ENCODE results near the gene ANP32A.

ANP32A gene

DNA sequence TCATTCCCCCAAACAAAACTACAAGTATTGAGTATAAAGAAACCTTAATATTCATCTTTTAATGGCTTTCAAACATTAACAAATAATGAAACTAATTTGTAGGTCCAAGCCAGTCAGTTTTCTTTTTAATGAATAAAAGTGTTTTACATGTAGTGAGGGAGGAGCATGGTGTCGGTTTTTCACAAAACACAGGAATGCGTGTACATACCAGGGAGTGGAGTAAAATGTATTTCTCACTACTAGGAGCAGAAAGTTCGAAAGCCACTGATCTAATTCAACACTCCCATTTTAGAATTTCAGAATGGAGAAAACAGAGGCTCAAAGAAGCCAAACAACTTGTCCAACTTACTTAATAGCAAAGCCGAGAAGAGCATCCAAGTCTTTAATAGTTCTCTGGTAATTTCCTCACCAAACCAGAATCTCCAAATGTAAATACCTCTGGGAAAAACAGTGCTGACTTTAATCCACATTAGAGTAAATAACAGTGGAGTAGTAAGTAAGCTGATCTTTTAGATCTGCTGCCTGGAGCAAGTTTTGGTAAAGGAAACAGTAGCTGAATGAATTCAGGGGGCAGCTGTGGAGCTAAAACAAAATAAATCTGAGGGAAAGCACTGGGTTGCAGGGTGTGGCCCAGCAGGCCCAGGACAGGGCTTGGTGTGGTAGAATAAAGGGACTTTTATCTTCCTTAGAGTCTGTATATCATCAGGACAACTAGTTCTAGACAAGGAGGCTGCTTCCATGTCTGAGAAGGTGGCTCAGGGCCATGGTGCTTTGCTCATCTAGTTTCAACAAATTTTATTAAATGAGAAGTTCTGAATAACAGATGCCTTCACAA is 7.9 kb downstream of the ANP32A start:
- TF ChIP-seq, protein P1, sequence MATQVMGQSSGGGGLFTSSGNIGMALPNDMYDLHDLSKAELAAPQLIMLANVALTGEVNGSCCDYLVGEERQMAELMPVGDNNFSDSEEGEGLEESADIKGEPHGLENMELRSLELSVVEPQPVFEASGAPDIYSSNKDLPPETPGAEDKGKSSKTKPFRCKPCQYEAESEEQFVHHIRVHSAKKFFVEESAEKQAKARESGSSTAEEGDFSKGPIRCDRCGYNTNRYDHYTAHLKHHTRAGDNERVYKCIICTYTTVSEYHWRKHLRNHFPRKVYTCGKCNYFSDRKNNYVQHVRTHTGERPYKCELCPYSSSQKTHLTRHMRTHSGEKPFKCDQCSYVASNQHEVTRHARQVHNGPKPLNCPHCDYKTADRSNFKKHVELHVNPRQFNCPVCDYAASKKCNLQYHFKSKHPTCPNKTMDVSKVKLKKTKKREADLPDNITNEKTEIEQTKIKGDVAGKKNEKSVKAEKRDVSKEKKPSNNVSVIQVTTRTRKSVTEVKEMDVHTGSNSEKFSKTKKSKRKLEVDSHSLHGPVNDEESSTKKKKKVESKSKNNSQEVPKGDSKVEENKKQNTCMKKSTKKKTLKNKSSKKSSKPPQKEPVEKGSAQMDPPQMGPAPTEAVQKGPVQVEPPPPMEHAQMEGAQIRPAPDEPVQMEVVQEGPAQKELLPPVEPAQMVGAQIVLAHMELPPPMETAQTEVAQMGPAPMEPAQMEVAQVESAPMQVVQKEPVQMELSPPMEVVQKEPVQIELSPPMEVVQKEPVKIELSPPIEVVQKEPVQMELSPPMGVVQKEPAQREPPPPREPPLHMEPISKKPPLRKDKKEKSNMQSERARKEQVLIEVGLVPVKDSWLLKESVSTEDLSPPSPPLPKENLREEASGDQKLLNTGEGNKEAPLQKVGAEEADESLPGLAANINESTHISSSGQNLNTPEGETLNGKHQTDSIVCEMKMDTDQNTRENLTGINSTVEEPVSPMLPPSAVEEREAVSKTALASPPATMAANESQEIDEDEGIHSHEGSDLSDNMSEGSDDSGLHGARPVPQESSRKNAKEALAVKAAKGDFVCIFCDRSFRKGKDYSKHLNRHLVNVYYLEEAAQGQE (IDR thresholded peaks at IDR 0.05; ENCODE audit: insufficient read depth in 1 of 2, low read depth in 2 of 2, low read length in 2 of 2), result no peak
- no peak for TF ChIP-seq FOXP2 (optimal IDR thresholded peaks at IDR 0.05; ENCODE audit: borderline replicate concordance, extremely low read depth, extremely low read length, insufficient read depth)
- TF ChIP-seq POLR2AphosphoS5 (IDR thresholded peaks at IDR 0.05; ENCODE audit: low read depth, low read length), result no peak
- TF ChIP-seq TAF1 (IDR thresholded peaks at IDR 0.05; ENCODE audit: borderline replicate concordance, insufficient read depth, low read length), result no peak
- TF ChIP-seq SIN3A (IDR thresholded peaks at IDR 0.05; ENCODE audit: borderline replicate concordance, insufficient read depth, low read length), result no peak

DNA sequence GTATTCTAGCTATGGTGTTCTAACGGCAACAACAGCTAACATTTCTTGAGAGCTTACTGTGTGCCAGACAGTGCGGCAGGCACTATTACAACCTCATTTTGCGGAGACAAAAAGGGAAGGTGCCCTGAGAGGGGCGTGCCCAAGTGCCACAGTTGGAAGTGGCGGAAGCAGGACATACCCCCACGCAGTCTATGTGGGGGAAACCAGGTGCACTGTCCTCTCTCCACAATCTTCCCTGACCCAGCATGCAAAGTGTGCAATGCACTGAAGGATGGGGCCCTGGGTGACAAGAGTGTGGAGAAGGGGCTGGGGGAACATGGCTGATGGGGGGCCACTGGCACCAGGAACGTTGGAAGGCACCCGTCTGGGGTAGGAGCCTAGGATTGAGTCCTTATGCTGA is 8.6 kb downstream of the ANP32A start:
- TF ChIP-seq SIN3A (IDR thresholded peaks at IDR 0.05; ENCODE audit: borderline replicate concordance, insufficient read depth, low read length) (no peak), FOXP2 (optimal IDR thresholded peaks at IDR 0.05; ENCODE audit: borderline replicate concordance, extremely low read depth, extremely low read length, insufficient read depth) (no peak), TAF1 (IDR thresholded peaks at IDR 0.05; ENCODE audit: borderline replicate concordance, insufficient read depth, low read length) (no peak), POLR2AphosphoS5 (IDR thresholded peaks at IDR 0.05; ENCODE audit: low read depth, low read length) (no peak)
- TF ChIP-seq, protein P1 (IDR thresholded peaks at IDR 0.05; ENCODE audit: insufficient read depth in 1 of 2, low read depth in 2 of 2, low read length in 2 of 2), result no peak

DNA sequence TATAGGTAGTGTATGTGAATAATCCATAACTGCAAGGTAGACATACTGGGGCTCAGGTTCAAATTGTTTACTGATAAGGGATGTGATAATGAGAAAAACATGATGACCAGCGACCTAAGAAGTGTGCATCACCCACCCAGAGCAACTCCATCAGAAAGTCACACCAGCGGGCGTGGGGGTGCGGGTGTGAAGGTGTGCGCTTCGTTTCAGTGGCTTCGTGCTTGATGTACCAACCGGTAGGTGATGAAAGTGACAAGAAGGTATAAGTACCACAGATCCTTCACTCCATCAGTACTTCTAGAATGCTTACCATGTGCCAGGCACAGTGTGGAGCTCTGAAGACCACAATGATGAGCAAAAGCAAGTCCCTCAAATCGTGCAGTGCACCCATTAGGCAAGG is 11.2 kb downstream of the ANP32A start:
- TF ChIP-seq SIN3A (IDR thresholded peaks at IDR 0.05; ENCODE audit: borderline replicate concordance, insufficient read depth, low read length) (no peak), TAF1 (IDR thresholded peaks at IDR 0.05; ENCODE audit: borderline replicate concordance, insufficient read depth, low read length) (no peak), FOXP2 (optimal IDR thresholded peaks at IDR 0.05; ENCODE audit: borderline replicate concordance, extremely low read depth, extremely low read length, insufficient read depth) (no peak), POLR2AphosphoS5 (IDR thresholded peaks at IDR 0.05; ENCODE audit: low read depth, low read length) (no peak)
- TF ChIP-seq, protein P1 (IDR thresholded peaks at IDR 0.05; ENCODE audit: insufficient read depth in 1 of 2, low read depth in 2 of 2, low read length in 2 of 2), result no peak

DNA sequence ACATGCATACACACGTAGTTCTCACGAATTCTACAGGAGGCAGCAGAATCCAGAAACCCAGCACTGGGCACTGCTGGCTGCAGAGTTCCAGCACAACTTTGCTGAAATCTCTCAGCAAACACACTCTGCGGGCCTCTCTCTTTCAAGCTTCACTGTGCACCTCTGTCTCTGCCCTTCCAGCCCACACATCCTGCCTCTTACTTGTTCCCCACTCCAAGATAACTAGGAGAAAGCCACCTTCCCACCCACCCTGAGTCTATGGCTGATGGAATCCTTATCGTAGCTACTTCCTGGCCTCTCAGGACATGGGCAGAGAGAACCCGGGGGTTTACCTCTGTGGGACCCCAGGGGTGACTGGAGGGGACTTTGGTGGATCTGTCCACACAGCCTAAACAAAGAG is 11.9 kb downstream of the ANP32A start:
- TF ChIP-seq SIN3A (IDR thresholded peaks at IDR 0.05; ENCODE audit: borderline replicate concordance, insufficient read depth, low read length), result no peak
- TF ChIP-seq, protein P1 (IDR thresholded peaks at IDR 0.05; ENCODE audit: insufficient read depth in 1 of 2, low read depth in 2 of 2, low read length in 2 of 2), result no peak
- TF ChIP-seq TAF1 (IDR thresholded peaks at IDR 0.05; ENCODE audit: borderline replicate concordance, insufficient read depth, low read length), result no peak
- TF ChIP-seq POLR2AphosphoS5 (IDR thresholded peaks at IDR 0.05; ENCODE audit: low read depth, low read length), result no peak
- no peak for TF ChIP-seq FOXP2 (optimal IDR thresholded peaks at IDR 0.05; ENCODE audit: borderline replicate concordance, extremely low read depth, extremely low read length, insufficient read depth)
